ENCODE data around the gene C20orf144. TPM values are rescaled to one million over a fixed set of nuclear protein-coding genes. Genes with fewer than 3 reads are reported as not detected.

The C20orf144 gene
- polyA plus RNA-seq, 1 donor: 0.34 TPM

- Histone ChIP-seq H3K4me1 (ENCODE audit: control insufficient read depth, insufficient read depth, low read length) (peaks cover 30% of the 10 kb centered on the region), H3K4me3 (ENCODE audit: low read length) (no peak overlapping the region), H3K27ac (ENCODE audit: low read length) (no peak overlapping the region), H3K36me3 (ENCODE audit: control insufficient read depth, insufficient read depth, low read length) (no peaks in the 10 kb centered on the region), H3K27me3 (ENCODE audit: control insufficient read depth, insufficient read depth, low read length) (no peaks in the 10 kb centered on the region), H3K9me3 (ENCODE audit: control insufficient read depth, low read depth, low read length) (no peaks in the 10 kb centered on the region)
- WGBS (ENCODE audit: insufficient coverage, low lambda C conversion rate): no CpG with 5 or more reads among the region's 8 CpGs
- DNase-seq: no peak
Observed at GRCh38 chr20:33687370-33687915, 25.3 kb downstream of the C20orf144 start.

- Histone ChIP-seq H3K4me1 (ENCODE audit: control insufficient read depth, insufficient read depth, low read length) (peaks cover 30% of the 10 kb centered on the region), H3K9me3 (ENCODE audit: control insufficient read depth, low read depth, low read length) (no peaks in the 10 kb centered on the region), H3K4me3 (ENCODE audit: low read length) (no peak overlapping the region), H3K36me3 (ENCODE audit: control insufficient read depth, insufficient read depth, low read length) (no peaks in the 10 kb centered on the region), H3K27ac (ENCODE audit: low read length) (no peak overlapping the region), H3K27me3 (ENCODE audit: control insufficient read depth, insufficient read depth, low read length) (no peaks in the 10 kb centered on the region)
- no CpG with 5 or more reads among the region's 3 CpGs for WGBS (ENCODE audit: insufficient coverage, low lambda C conversion rate)
- DNase-seq: no peak
Observed at GRCh38 chr20:33687993-33688937, 26.1 kb downstream of the C20orf144 start.

DNA sequence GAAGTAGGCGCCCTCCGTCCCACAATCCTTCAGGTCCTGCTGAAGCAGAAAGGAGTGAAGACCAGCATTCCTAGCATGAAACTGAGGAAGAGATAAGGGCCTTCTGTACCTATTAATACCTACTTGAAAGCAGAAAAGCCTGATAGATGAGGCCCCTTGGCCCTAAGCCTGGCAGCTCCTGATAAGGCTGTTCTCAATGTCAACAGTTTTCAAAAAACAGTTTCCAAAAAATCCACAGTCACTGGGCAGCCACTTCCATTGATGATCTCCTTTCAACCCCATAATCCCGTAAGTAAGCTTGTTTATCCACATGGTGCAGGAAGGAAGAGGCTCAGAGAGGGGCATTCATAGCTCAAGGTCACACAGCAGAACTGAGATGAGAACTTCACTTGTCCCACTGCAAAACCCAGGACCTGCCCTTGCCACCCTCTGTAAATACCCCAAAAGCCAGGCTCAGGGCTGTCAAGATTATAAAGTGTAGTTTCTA lies 26.9 kb downstream of the C20orf144 start:
- Histone ChIP-seq H3K4me1 (ENCODE audit: control insufficient read depth, insufficient read depth, low read length) (peaks cover 30% of the 10 kb centered on the region), H3K9me3 (ENCODE audit: control insufficient read depth, low read depth, low read length) (no peaks in the 10 kb centered on the region), H3K4me3 (ENCODE audit: low read length) (no peak overlapping the region), H3K36me3 (ENCODE audit: control insufficient read depth, insufficient read depth, low read length) (no peaks in the 10 kb centered on the region), H3K27me3 (ENCODE audit: control insufficient read depth, insufficient read depth, low read length) (no peaks in the 10 kb centered on the region), H3K27ac (ENCODE audit: low read length) (no peak overlapping the region)
- peak in 1 of 2 donors; percentile 49 for DNase-seq
- WGBS (ENCODE audit: insufficient coverage, low lambda C conversion rate): no CpG with 5 or more reads among the region's 3 CpGs

DNA sequence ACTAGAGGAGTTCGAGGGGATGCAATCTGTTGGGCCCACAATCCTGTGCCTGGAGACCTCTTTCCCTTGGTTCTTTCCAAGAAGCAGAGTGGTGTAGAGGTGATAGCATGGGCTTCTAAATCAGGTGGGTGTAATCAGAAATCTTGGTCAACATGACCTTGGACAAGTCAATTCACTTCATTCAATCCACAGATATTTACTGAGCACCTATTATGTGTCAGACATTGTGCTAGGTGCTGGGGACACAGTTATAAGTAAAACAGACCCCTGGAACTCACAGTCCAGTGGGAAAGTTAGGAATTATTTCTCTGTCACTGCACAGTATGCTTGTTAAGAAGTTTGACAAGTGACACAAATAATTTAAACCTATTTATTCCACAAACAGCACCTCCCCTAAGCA lies 27.4 kb downstream of the C20orf144 start:
- peaks cover 27% of the 10 kb centered on the region for H3K4me1 ChIP-seq (ENCODE audit: control insufficient read depth, insufficient read depth, low read length)
- WGBS (ENCODE audit: insufficient coverage, low lambda C conversion rate): no CpG with 5 or more reads among the region's 1 CpG
- no peaks in the 10 kb centered on the region for H3K9me3 ChIP-seq (ENCODE audit: control insufficient read depth, low read depth, low read length)
- H3K4me3 ChIP-seq (ENCODE audit: low read length): no peak overlapping the region
- DNase-seq: no peak
- H3K27ac ChIP-seq (ENCODE audit: low read length): no peak overlapping the region
- H3K27me3 ChIP-seq (ENCODE audit: control insufficient read depth, insufficient read depth, low read length): no peaks in the 10 kb centered on the region
- H3K36me3 ChIP-seq (ENCODE audit: control insufficient read depth, insufficient read depth, low read length): no peaks in the 10 kb centered on the region

GRCh38 chr20:33689973-33690372 lies 27.8 kb downstream of the C20orf144 start:
- Histone ChIP-seq H3K4me3 (ENCODE audit: low read length) (no peak overlapping the region), H3K9me3 (ENCODE audit: control insufficient read depth, low read depth, low read length) (no peaks in the 10 kb centered on the region), H3K36me3 (ENCODE audit: control insufficient read depth, insufficient read depth, low read length) (no peaks in the 10 kb centered on the region), H3K27me3 (ENCODE audit: control insufficient read depth, insufficient read depth, low read length) (no peaks in the 10 kb centered on the region), H3K4me1 (ENCODE audit: control insufficient read depth, insufficient read depth, low read length) (peaks cover 22% of the 10 kb centered on the region), H3K27ac (ENCODE audit: low read length) (no peak overlapping the region)
- 14% methylated on average over 2 of the region's 4 CpGs for WGBS (ENCODE audit: insufficient coverage, low lambda C conversion rate)
- no peak for DNase-seq

DNA sequence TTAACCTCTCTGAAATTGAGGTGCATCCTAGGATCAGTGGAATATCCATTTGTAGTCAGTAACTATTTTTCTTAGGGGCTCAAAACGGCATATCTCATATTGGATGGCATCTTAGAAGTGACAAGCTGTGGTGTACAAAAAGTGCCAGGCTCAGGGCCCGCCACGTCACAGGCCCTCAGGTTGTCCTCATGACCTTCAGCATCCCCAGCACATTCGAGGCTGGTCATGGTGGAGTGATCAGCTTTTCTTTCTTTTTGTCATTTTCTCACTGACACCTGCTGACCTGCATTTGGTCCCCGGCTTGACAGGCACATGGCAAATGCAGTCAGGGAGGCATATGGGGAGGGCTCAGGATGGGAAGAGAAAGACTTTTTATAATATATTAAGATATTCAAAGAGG lies 31.2 kb downstream of the C20orf144 start:
- Histone ChIP-seq H3K27me3 (ENCODE audit: control insufficient read depth, insufficient read depth, low read length) (no peaks in the 10 kb centered on the region), H3K4me1 (ENCODE audit: control insufficient read depth, insufficient read depth, low read length) (peaks cover 10% of the 10 kb centered on the region), H3K9me3 (ENCODE audit: control insufficient read depth, low read depth, low read length) (peaks cover 3% of the 10 kb centered on the region), H3K4me3 (ENCODE audit: low read length) (no peak overlapping the region), H3K27ac (ENCODE audit: low read length) (no peak overlapping the region), H3K36me3 (ENCODE audit: control insufficient read depth, insufficient read depth, low read length) (no peaks in the 10 kb centered on the region)
- no CpG with 5 or more reads among the region's 5 CpGs for WGBS (ENCODE audit: insufficient coverage, low lambda C conversion rate)
- DNase-seq: no peak

GRCh38 chr20:33693741-33694638 lies 31.9 kb downstream of the C20orf144 start:
- 100% methylated on average over 1 of the region's 17 CpGs for WGBS (ENCODE audit: insufficient coverage, low lambda C conversion rate)
- no peak overlapping the region for H3K4me3 ChIP-seq (ENCODE audit: low read length)
- no peak overlapping the region for H3K27ac ChIP-seq (ENCODE audit: low read length)
- H3K27me3 ChIP-seq (ENCODE audit: control insufficient read depth, insufficient read depth, low read length): no peaks in the 10 kb centered on the region
- no peak for DNase-seq
- H3K9me3 ChIP-seq (ENCODE audit: control insufficient read depth, low read depth, low read length): peaks cover 10% of the 10 kb centered on the region
- H3K36me3 ChIP-seq (ENCODE audit: control insufficient read depth, insufficient read depth, low read length): no peaks in the 10 kb centered on the region
- peaks cover 3% of the 10 kb centered on the region for H3K4me1 ChIP-seq (ENCODE audit: control insufficient read depth, insufficient read depth, low read length)

- Histone ChIP-seq H3K36me3 (ENCODE audit: control insufficient read depth, insufficient read depth, low read length) (no peaks in the 10 kb centered on the region), H3K27me3 (ENCODE audit: control insufficient read depth, insufficient read depth, low read length) (no peaks in the 10 kb centered on the region), H3K27ac (ENCODE audit: low read length) (no peak overlapping the region), H3K9me3 (ENCODE audit: control insufficient read depth, low read depth, low read length) (peaks cover 11% of the 10 kb centered on the region), H3K4me3 (ENCODE audit: low read length) (no peak overlapping the region), H3K4me1 (ENCODE audit: control insufficient read depth, insufficient read depth, low read length) (no peaks in the 10 kb centered on the region)
- WGBS (ENCODE audit: insufficient coverage, low lambda C conversion rate): no CpG with 5 or more reads among the region's 6 CpGs
- no peak for DNase-seq
Observed at GRCh38 chr20:33694639-33695012, 32.5 kb downstream of the C20orf144 start.

DNA sequence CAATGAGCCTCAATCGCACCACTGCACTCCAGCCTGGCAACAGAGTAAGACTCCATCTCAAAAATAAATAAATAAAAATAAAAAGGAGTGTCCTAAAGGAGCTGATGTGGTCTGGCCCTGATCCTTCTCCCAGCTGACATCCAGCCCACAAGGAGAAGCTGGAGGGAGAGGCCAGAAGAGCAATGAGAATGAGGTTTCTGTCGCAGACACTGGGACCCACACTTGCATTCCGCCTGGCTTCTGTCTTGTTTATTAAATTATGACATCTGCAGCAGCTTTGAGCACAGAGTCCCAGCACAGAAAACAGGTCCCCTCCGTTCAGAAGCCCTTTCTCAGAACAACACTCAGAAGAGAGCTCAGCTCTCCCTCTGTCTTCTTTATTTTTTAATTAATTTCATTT lies 34.3 kb downstream of the C20orf144 start:
- 100% methylated on average over 1 of the region's 4 CpGs for WGBS (ENCODE audit: insufficient coverage, low lambda C conversion rate)
- Histone ChIP-seq H3K9me3 (ENCODE audit: control insufficient read depth, low read depth, low read length) (peaks cover 19% of the 10 kb centered on the region), H3K27me3 (ENCODE audit: control insufficient read depth, insufficient read depth, low read length) (no peaks in the 10 kb centered on the region), H3K4me1 (ENCODE audit: control insufficient read depth, insufficient read depth, low read length) (no peaks in the 10 kb centered on the region), H3K27ac (ENCODE audit: low read length) (no peak overlapping the region), H3K36me3 (ENCODE audit: control insufficient read depth, insufficient read depth, low read length) (no peaks in the 10 kb centered on the region), H3K4me3 (ENCODE audit: low read length) (no peak overlapping the region)
- DNase-seq: no peak

DNA sequence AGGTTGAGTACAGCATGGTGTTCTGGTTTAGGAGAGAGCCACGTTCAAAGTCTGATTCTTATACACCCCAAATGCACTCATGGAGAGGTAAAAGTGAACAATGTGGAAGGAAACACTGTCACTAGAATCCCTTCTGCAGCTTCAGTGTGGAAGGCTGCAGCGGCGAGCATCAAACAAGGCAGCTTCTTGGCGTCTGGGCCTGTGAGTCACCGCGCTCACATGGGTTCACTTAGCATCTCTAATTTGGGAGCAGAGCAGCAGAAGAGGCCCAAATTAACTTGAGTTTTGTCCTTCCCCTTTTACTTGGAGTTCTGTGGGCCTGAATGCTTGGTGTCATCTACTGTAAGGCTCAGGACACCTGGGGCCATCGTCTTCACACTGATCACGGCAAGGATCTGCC lies 35.0 kb downstream of the C20orf144 start:
- peaks cover 23% of the 10 kb centered on the region for H3K9me3 ChIP-seq (ENCODE audit: control insufficient read depth, low read depth, low read length)
- no peaks in the 10 kb centered on the region for H3K27me3 ChIP-seq (ENCODE audit: control insufficient read depth, insufficient read depth, low read length)
- no CpG with 5 or more reads among the region's 8 CpGs for WGBS (ENCODE audit: insufficient coverage, low lambda C conversion rate)
- H3K36me3 ChIP-seq (ENCODE audit: control insufficient read depth, insufficient read depth, low read length): no peaks in the 10 kb centered on the region
- DNase-seq: no peak
- no peak overlapping the region for H3K4me3 ChIP-seq (ENCODE audit: low read length)
- H3K27ac ChIP-seq (ENCODE audit: low read length): no peak overlapping the region
- no peaks in the 10 kb centered on the region for H3K4me1 ChIP-seq (ENCODE audit: control insufficient read depth, insufficient read depth, low read length)
